ENCODE results near the gene BCL6.

BCL6 gene

GRCh38 chr3:187767266-187768012 is 22.2 kb upstream of the BCL6 start:
- H4K20me1 ChIP-seq (ENCODE audit: insufficient read depth) = no peaks in the 10 kb centered on the region
- H3K4me3 ChIP-seq (IDR thresholded peaks at IDR 0.05; ENCODE audit: insufficient read depth, low read depth, low read length) = no peak overlapping the region

DNA sequence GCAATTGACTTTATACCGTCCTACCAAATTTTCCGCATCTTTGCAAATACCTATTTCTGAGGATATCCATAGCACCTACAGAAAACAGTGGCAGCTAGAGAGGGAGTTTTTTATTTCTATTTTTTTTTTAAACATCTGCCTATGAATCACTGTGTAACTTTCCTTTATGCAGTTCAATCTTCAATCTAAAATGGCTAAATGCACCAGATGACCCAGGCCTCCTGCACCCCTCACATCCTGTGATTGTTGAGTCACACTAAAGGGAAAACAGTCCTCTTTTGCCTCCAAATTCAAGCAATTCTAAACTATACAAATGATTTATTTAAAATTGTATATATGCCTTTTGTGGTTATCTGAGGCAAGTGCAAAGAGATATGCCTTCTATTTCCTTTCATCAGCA is 20.1 kb upstream of the BCL6 start:
- TF ChIP-seq, protein P1, sequence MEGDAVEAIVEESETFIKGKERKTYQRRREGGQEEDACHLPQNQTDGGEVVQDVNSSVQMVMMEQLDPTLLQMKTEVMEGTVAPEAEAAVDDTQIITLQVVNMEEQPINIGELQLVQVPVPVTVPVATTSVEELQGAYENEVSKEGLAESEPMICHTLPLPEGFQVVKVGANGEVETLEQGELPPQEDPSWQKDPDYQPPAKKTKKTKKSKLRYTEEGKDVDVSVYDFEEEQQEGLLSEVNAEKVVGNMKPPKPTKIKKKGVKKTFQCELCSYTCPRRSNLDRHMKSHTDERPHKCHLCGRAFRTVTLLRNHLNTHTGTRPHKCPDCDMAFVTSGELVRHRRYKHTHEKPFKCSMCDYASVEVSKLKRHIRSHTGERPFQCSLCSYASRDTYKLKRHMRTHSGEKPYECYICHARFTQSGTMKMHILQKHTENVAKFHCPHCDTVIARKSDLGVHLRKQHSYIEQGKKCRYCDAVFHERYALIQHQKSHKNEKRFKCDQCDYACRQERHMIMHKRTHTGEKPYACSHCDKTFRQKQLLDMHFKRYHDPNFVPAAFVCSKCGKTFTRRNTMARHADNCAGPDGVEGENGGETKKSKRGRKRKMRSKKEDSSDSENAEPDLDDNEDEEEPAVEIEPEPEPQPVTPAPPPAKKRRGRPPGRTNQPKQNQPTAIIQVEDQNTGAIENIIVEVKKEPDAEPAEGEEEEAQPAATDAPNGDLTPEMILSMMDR (conservative IDR thresholded peaks at IDR 0.05; ENCODE audit: low read depth, low read length) = no peak
- Histone ChIP-seq H3K79me2 (ENCODE audit: insufficient read depth, low read depth) (no peaks in the 10 kb centered on the region), H3K4me3 (IDR thresholded peaks at IDR 0.05; ENCODE audit: insufficient read depth, low read depth, low read length) (no peak overlapping the region), H3K4me2 (no peak overlapping the region), H2AFZ (ENCODE audit: low read depth) (no peak overlapping the region), H3K36me3 (ENCODE audit: insufficient read depth) (no peaks in the 10 kb centered on the region), H3K9ac (no peak overlapping the region), H4K20me1 (ENCODE audit: insufficient read depth) (no peaks in the 10 kb centered on the region), H3K4me1 (ENCODE audit: low read depth, poor library complexity, severe bottlenecking) (peaks cover 30% of the 10 kb centered on the region), H3K27me3 (ENCODE audit: insufficient read depth, low read depth) (no peaks in the 10 kb centered on the region), H3K27ac (no peak overlapping the region)

More at GRCh38 chr3:187767266-187768012, 22.2 kb upstream of the BCL6 start:
- Histone ChIP-seq H3K27ac (no peak overlapping the region), H2AFZ (ENCODE audit: low read depth) (no peak overlapping the region), H3K4me2 (peak overlapping the region; percentile 73; the same call in 1 of the 2 replicates), H3K36me3 (ENCODE audit: insufficient read depth) (no peaks in the 10 kb centered on the region), H3K4me1 (ENCODE audit: low read depth, poor library complexity, severe bottlenecking) (peaks cover 48% of the 10 kb centered on the region), H3K9ac (no peak overlapping the region), H3K79me2 (ENCODE audit: insufficient read depth, low read depth) (no peaks in the 10 kb centered on the region), H3K27me3 (ENCODE audit: insufficient read depth, low read depth) (no peaks in the 10 kb centered on the region)
- TF ChIP-seq, protein P1 (conservative IDR thresholded peaks at IDR 0.05; ENCODE audit: low read depth, low read length) = no peak

DNA sequence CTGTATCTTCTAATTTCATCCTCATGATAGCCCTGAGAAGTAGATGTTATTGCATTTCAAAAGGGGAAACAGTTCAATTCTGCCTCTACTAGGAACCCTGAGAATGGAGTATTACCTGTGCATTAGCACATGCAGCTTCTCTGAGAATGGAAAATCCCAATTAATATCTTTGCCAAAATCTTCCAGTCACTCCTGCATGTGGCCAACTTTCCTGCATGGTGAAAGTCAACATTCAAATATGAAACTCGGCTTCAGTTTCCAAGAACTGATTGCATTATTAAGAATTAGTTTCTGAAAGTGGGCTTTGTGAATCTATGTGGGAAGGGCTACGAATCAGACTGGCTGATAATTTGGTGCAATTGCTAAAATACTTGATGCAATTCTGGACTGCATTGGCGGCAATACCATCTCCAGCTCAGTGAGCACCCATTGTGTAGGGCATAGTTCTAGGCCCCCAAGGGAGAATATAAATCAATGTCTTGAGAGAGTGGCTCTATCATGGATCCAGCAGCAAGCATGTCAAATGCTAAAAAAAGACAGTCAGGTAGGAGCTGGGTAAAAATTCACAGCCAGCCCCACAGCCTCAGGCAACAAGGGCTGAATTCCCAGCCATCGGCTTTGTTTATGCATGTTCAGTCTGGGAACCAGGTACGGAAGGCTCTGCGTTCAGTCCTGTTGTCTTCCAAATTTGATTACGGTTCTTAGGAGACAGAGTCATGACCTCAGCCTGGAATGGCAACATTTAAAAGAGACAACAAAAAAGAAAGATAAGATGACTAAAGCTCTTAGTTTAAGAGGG is 18.8 kb upstream of the BCL6 start:
- Histone ChIP-seq H3K27ac (no peak overlapping the region), H3K9ac (no peak overlapping the region), H4K20me1 (ENCODE audit: insufficient read depth) (no peaks in the 10 kb centered on the region), H3K36me3 (ENCODE audit: insufficient read depth) (no peaks in the 10 kb centered on the region), H3K4me3 (IDR thresholded peaks at IDR 0.05; ENCODE audit: insufficient read depth, low read depth, low read length) (no peak overlapping the region), H3K4me1 (ENCODE audit: low read depth, poor library complexity, severe bottlenecking) (peaks cover 17% of the 10 kb centered on the region), H2AFZ (ENCODE audit: low read depth) (no peak overlapping the region), H3K4me2 (no peak overlapping the region), H3K27me3 (ENCODE audit: insufficient read depth, low read depth) (no peaks in the 10 kb centered on the region), H3K79me2 (ENCODE audit: insufficient read depth, low read depth) (no peaks in the 10 kb centered on the region)
- TF ChIP-seq, protein P1 (conservative IDR thresholded peaks at IDR 0.05; ENCODE audit: low read depth, low read length) = no peak

DNA sequence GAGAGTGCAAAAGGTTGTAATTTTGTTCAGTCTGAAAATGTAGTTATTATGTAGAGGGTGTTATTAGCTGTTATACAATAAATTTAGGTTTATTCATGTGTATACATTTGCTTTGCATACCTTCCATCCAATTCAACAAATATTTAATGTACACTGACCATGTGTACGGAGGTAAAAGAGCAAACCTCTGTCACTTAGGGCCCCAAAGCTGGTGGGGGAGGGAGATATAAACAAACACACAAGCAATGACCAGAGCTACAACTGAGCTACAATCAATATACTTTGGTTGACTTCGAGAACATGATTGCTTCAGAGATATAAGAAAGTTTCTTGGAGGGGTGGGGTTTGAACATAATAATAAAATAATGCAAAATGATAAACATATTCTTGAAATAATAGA is 17.5 kb upstream of the BCL6 start:
- Histone ChIP-seq H3K4me2 (no peak overlapping the region), H3K9ac (no peak overlapping the region), H3K27me3 (ENCODE audit: insufficient read depth, low read depth) (no peaks in the 10 kb centered on the region), H3K4me3 (IDR thresholded peaks at IDR 0.05; ENCODE audit: insufficient read depth, low read depth, low read length) (no peak overlapping the region), H2AFZ (ENCODE audit: low read depth) (no peak overlapping the region), H3K79me2 (ENCODE audit: insufficient read depth, low read depth) (no peaks in the 10 kb centered on the region), H3K36me3 (ENCODE audit: insufficient read depth) (no peaks in the 10 kb centered on the region), H4K20me1 (ENCODE audit: insufficient read depth) (no peaks in the 10 kb centered on the region), H3K27ac (no peak overlapping the region), H3K4me1 (ENCODE audit: low read depth, poor library complexity, severe bottlenecking) (peaks cover 5% of the 10 kb centered on the region)
- TF ChIP-seq, protein P1 (conservative IDR thresholded peaks at IDR 0.05; ENCODE audit: low read depth, low read length) = no peak
